Stimulated activated CD4-positive, alpha-beta T cell treated with anti-CD3 and anti-CD28 coated beads, Interleukin-2, amount 100 ng/mL, for 48 hours (primary cell): Measurements from ENCODE around the gene SLC13A1.
"Not testable (repeated sequence)": the region's sequence is repeated elsewhere in the genome, so short reads cannot be mapped to it uniquely, and the experiment has no call there.

Experiments used
- DNase-seq, 2 donors: peaks; one replicate each; pipeline ENCODE4 v3.0.0-alpha.2; 2020

SLC13A1 gene

GRCh38 chr7:123122916-123123315 is 76.9 kb downstream of the SLC13A1 start:
- DNase-seq, result no peak

DNA sequence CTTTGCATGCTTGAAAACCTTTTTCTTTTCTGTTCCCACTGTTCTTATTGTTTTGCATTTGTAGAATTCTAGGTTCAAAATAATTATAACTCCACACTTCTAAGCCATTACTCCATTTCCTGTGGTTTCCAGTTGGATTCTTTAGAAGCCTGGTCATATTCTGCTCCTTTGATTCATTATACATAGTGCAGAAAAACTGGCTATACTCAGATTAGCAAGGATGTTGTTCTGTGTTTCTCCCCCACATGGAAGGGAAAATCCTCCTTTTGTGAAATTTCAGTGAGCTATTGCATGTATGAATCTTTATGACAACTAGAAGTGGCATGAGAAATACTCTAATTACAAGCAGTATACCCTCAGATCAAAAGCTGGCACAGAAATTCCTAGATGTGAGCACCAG is 79.5 kb downstream of the SLC13A1 start:
- DNase-seq, result no peak

DNA sequence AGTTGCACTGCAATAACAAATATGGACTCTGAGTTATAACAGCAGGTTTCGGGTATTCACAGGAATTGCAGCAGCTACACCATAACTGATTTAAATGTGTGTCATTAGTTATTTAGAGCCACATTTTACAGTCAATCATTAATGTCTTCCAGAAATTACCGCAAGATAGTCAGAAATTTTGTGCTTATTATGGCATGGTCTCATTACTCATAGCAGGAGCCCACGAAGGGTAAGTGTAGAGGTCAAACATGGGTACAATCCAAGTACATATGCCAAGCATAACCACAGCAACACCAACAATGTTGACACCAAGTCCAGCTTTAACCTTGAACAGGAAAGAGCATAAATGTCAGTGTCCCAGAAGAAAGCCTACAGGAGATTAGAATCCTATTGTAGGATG is 84.4 kb downstream of the SLC13A1 start:
- no peak for DNase-seq

GRCh38 chr7:123114288-123114687 is 85.5 kb downstream of the SLC13A1 start:
- DNase-seq, result no peak

- DNase-seq, result no peak
Observed at GRCh38 chr7:123112833-123113232, 86.9 kb downstream of the SLC13A1 start.

- no peak for DNase-seq
Observed at GRCh38 chr7:123099712-123100111, 100.1 kb downstream of the SLC13A1 start.

GRCh38 chr7:123096976-123097375 is 102.8 kb downstream of the SLC13A1 start:
- DNase-seq, result no peak

- DNase-seq, result no peak
Observed at GRCh38 chr7:123096434-123096833, 103.3 kb downstream of the SLC13A1 start.

- no peak for DNase-seq
Observed at GRCh38 chr7:123090456-123090855, 109.3 kb downstream of the SLC13A1 start.

- not testable (repeated sequence) for DNase-seq
Observed at GRCh38 chr7:123086910-123087309, 112.9 kb downstream of the SLC13A1 start.

GRCh38 chr7:123084861-123085260 is 114.9 kb downstream of the SLC13A1 start:
- not testable (repeated sequence) for DNase-seq

GRCh38 chr7:123079021-123079420 is 120.7 kb downstream of the SLC13A1 start:
- DNase-seq, result no peak

- DNase-seq, result no peak
Observed at GRCh38 chr7:123075838-123076467, 123.8 kb downstream of the SLC13A1 start.

DNA sequence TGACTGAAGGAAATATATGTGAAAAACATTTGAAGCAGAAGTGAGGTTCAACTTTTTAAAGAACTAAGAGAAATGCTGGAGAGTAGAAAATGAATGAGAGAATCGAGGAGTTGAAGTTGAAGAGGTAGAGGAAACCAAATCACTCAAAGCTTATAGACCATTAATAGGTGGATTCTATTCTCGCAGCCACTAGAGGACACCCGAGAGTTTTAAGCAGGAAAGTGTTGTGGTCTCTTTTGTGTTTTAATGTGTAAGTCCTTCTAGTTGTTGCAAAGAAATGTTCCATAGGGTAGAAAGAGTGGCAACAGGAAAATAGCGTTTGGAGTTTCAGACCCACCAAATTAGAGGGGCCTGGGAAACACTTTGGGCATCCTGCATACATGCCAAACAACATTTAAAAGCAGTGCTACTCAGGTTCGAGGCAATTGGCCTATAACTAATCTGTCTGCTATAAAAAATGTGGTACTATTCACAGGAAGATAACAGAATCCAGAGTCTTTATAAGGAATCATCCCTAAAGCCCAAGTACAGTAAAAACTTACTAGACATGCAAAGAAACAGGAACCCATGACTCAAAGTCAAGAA is 129.0 kb downstream of the SLC13A1 start:
- DNase-seq, result no peak

GRCh38 chr7:123067814-123068213 is 132.0 kb downstream of the SLC13A1 start:
- no peak for DNase-seq
